Measurements from ENCODE around the gene SIPA1.
"Not testable (repeated sequence)": the region's sequence is repeated elsewhere in the genome, so short reads cannot be mapped to it uniquely, and the experiment has no call there.

The SIPA1 gene

GRCh38 chr11:65623177-65623576 is 14.7 kb upstream of the SIPA1 start:
- DNase-seq (ENCODE audit: low read depth in 1 of 2, low spot score in 1 of 2) = no peak

GRCh38 chr11:65623852-65624616 is 13.9 kb upstream of the SIPA1 start:
- no peak for DNase-seq (ENCODE audit: low read depth in 1 of 2, low spot score in 1 of 2)

- DNase-seq (ENCODE audit: low read depth in 1 of 2, low spot score in 1 of 2) = no peak
Measured at GRCh38 chr11:65624931-65625627, 12.8 kb upstream of the SIPA1 start.

- DNase-seq (ENCODE audit: low read depth in 1 of 2, low spot score in 1 of 2) = no peak
Measured at GRCh38 chr11:65625628-65626342, 12.1 kb upstream of the SIPA1 start.

- DNase-seq (ENCODE audit: low read depth in 1 of 2, low spot score in 1 of 2) = no peak
Measured at GRCh38 chr11:65627202-65627601, 10.7 kb upstream of the SIPA1 start.

GRCh38 chr11:65629579-65629978 is 8.3 kb upstream of the SIPA1 start:
- no peak for DNase-seq (ENCODE audit: low read depth in 1 of 2, low spot score in 1 of 2)

GRCh38 chr11:65630215-65630614 is 7.7 kb upstream of the SIPA1 start:
- no peak for DNase-seq (ENCODE audit: low read depth in 1 of 2, low spot score in 1 of 2)

GRCh38 chr11:65633390-65634108 is 4.4 kb upstream of the SIPA1 start:
- no peak for DNase-seq (ENCODE audit: low read depth in 1 of 2, low spot score in 1 of 2)

- DNase-seq (ENCODE audit: low read depth in 1 of 2, low spot score in 1 of 2) = no peak
Measured at GRCh38 chr11:65634109-65634436, 3.8 kb upstream of the SIPA1 start.

- DNase-seq (ENCODE audit: low read depth in 1 of 2, low spot score in 1 of 2) = no peak
Measured at GRCh38 chr11:65634440-65634839, 3.5 kb upstream of the SIPA1 start.

- DNase-seq (ENCODE audit: low read depth in 1 of 2, low spot score in 1 of 2) = no peak
Measured at GRCh38 chr11:65634905-65635731, 2.8 kb upstream of the SIPA1 start.

- no peak for DNase-seq (ENCODE audit: low read depth in 1 of 2, low spot score in 1 of 2)
Measured at GRCh38 chr11:65636108-65637031, 1.5 kb upstream of the SIPA1 start.

GRCh38 chr11:65637032-65637557 is 806 bp upstream of the SIPA1 start:
- DNase-seq (ENCODE audit: low read depth in 1 of 2, low spot score in 1 of 2) = no peak

- not testable (repeated sequence) for DNase-seq (ENCODE audit: low read depth in 1 of 2, low spot score in 1 of 2)
Measured at GRCh38 chr11:65639228-65639597, 1.3 kb downstream of the SIPA1 start.

GRCh38 chr11:65639623-65640482 is 2.0 kb downstream of the SIPA1 start:
- DNase-seq (ENCODE audit: low read depth in 1 of 2, low spot score in 1 of 2) = peak in 1 of 2 donors; percentile 22

GRCh38 chr11:65640483-65641296 is 2.8 kb downstream of the SIPA1 start:
- peak in 1 of 2 donors; percentile 27 for DNase-seq (ENCODE audit: low read depth in 1 of 2, low spot score in 1 of 2)

- no peak for DNase-seq (ENCODE audit: low read depth in 1 of 2, low spot score in 1 of 2)
Measured at GRCh38 chr11:65641297-65642013, 3.6 kb downstream of the SIPA1 start.

Measured in activated CD4-positive, alpha-beta T cell treated with anti-CD3 and anti-CD28 coated beads, Interleukin-2, amount 50 U/mL, for 24 hours (primary cell).